ENCODE data around the gene TXNRD2. TPM values are rescaled to one million over a fixed set of nuclear protein-coding genes. Genes with fewer than 3 reads are reported as not detected.

The TXNRD2 gene
- total and polyA plus RNA-seq, 2 of the 4 experiments (the other 2 are of a cell fraction): 15.6 to 25.7 TPM

- H3K56ac ChIP-seq (ENCODE audit: extremely low read depth, insufficient read depth, low read length): no peak overlapping the region
- no peak overlapping the region for H2BK120ac ChIP-seq (ENCODE audit: low read depth, low read length)
- no peak overlapping the region for H2BK20ac ChIP-seq (ENCODE audit: low read depth, low read length)
- no peak overlapping the region for H2AFZ ChIP-seq (replicated peaks; ENCODE audit: low read length, poor library complexity)
- dilution Hi-C loops (cut with HindIII; ENCODE audit: low sequenced_read_pairs, unreplicated experiment) (no loop called here), intact Hi-C loops (cut with micrococcal nuclease) (no loop called here), in situ Hi-C loops (cut with MboI; ENCODE audit: low sequenced_read_pairs) (no loop called here)
- H3K14ac ChIP-seq (replicated peaks; ENCODE audit: low read depth, low read length): no peak overlapping the region
- POLR2A ChIA-PET (ENCODE audit: unreplicated experiment): no interaction called here
- H3K4ac ChIP-seq (ENCODE audit: low read depth, low read length): no peak overlapping the region
- DNase-seq: no peak
- H2AK5ac ChIP-seq (ENCODE audit: low read depth, low read length): no peak overlapping the region
- H3K9me3 ChIP-seq (ENCODE audit: control insufficient read depth, insufficient read depth, low read length): no peaks in the 10 kb centered on the region
- no peak overlapping the region for H3K4me3 ChIP-seq (ENCODE audit: insufficient read depth, low read depth, low read length)
- H3K4me2 ChIP-seq (ENCODE audit: low read depth, low read length): no peak overlapping the region
- H4K5ac ChIP-seq (ENCODE audit: low read depth, low read length): no peak overlapping the region
- peaks cover 17% of the 10 kb centered on the region for H3K9me1 ChIP-seq (ENCODE audit: insufficient read depth, low read length)
- H3K27me3 ChIP-seq (ENCODE audit: control insufficient read depth, insufficient read depth, low read length): no peaks in the 10 kb centered on the region
- H2BK15ac ChIP-seq (ENCODE audit: low read depth, low read length): no peak overlapping the region
- no peak overlapping the region for H3K23ac ChIP-seq (ENCODE audit: low read depth, low read length)
- 93% methylated on average over 22 of the region's 33 CpGs; no CpG with 5 or more reads in 1 of the 2 experiments for WGBS, 2 experiments (ENCODE audit: extremely low coverage in 2 of 2, insufficient read length in 1 of 2)
- H3K27ac ChIP-seq (ENCODE audit: insufficient read depth, low read length): no peak overlapping the region
- no peak overlapping the region for H2AK9ac ChIP-seq (replicated peaks; ENCODE audit: low read depth, low read length, poor library complexity)
- BruUV-seq (replicated peaks): no TSS peak
- TF ChIP-seq, protein P1, sequence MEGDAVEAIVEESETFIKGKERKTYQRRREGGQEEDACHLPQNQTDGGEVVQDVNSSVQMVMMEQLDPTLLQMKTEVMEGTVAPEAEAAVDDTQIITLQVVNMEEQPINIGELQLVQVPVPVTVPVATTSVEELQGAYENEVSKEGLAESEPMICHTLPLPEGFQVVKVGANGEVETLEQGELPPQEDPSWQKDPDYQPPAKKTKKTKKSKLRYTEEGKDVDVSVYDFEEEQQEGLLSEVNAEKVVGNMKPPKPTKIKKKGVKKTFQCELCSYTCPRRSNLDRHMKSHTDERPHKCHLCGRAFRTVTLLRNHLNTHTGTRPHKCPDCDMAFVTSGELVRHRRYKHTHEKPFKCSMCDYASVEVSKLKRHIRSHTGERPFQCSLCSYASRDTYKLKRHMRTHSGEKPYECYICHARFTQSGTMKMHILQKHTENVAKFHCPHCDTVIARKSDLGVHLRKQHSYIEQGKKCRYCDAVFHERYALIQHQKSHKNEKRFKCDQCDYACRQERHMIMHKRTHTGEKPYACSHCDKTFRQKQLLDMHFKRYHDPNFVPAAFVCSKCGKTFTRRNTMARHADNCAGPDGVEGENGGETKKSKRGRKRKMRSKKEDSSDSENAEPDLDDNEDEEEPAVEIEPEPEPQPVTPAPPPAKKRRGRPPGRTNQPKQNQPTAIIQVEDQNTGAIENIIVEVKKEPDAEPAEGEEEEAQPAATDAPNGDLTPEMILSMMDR (conservative IDR thresholded peaks at IDR 0.05; ENCODE audit: low read depth, low read length): no peak
- TF ChIP-seq, protein P2, sequence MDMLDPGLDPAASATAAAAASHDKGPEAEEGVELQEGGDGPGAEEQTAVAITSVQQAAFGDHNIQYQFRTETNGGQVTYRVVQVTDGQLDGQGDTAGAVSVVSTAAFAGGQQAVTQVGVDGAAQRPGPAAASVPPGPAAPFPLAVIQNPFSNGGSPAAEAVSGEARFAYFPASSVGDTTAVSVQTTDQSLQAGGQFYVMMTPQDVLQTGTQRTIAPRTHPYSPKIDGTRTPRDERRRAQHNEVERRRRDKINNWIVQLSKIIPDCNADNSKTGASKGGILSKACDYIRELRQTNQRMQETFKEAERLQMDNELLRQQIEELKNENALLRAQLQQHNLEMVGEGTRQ (IDR thresholded peaks at IDR 0.05; ENCODE audit: low read depth, low read length): no peak
- TF ChIP-seq, protein P3, sequence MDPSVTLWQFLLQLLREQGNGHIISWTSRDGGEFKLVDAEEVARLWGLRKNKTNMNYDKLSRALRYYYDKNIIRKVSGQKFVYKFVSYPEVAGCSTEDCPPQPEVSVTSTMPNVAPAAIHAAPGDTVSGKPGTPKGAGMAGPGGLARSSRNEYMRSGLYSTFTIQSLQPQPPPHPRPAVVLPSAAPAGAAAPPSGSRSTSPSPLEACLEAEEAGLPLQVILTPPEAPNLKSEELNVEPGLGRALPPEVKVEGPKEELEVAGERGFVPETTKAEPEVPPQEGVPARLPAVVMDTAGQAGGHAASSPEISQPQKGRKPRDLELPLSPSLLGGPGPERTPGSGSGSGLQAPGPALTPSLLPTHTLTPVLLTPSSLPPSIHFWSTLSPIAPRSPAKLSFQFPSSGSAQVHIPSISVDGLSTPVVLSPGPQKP (IDR thresholded peaks at IDR 0.05; ENCODE audit: borderline replicate concordance, low read depth, low read length): no peak
- TF ChIP-seq CHD1 (IDR thresholded peaks at IDR 0.05; ENCODE audit: low read depth, low read length) (no peak), SMC3 (IDR thresholded peaks at IDR 0.05; ENCODE audit: low read depth, low read length) (no peak), MAFK (IDR thresholded peaks at IDR 0.05; ENCODE audit: low read depth, low read length) (no peak), RCOR1 (IDR thresholded peaks at IDR 0.05; ENCODE audit: insufficient replicate concordance, low read length) (no peak), NFE2L2 (IDR thresholded peaks at IDR 0.05; ENCODE audit: low read depth, low read length) (no peak), POLR2A (IDR thresholded peaks at IDR 0.05; ENCODE audit: low read depth, low read length) (no peak), CEBPB (IDR thresholded peaks at IDR 0.05; ENCODE audit: low read depth, low read length) (no peak), MXI1 (IDR thresholded peaks at IDR 0.05; ENCODE audit: borderline replicate concordance, low read depth, low read length) (no peak), MAZ (IDR thresholded peaks at IDR 0.05; ENCODE audit: borderline replicate concordance, low read depth, low read length) (no peak), BHLHE40 (IDR thresholded peaks at IDR 0.05; ENCODE audit: low read depth, low read length) (no peak), RFX5 (IDR thresholded peaks at IDR 0.05; ENCODE audit: low read depth, low read length) (no peak), RAD21 (IDR thresholded peaks at IDR 0.05; ENCODE audit: low read length) (no peak), FOS (IDR thresholded peaks at IDR 0.05; ENCODE audit: low read depth, low read length) (no peak)
- no peak overlapping the region for H3K9ac ChIP-seq (ENCODE audit: low read depth, low read length)
- H4K91ac ChIP-seq (ENCODE audit: insufficient read depth, low read depth, low read length): no peak overlapping the region
- no peak for ATAC-seq (ENCODE audit: low read depth)
- H4K8ac ChIP-seq (ENCODE audit: low read depth in 2 of 2, low read length in 2 of 2): no peak overlapping the region
- H4K20me1 ChIP-seq (ENCODE audit: insufficient read depth, low read length): peaks cover 15% of the 10 kb centered on the region; the same call in 1 of the 2 replicates
- CTCF ChIA-PET: no interaction called here
- H3K36me3 ChIP-seq (ENCODE audit: control insufficient read depth, insufficient read depth, low read length): peaks cover 12% of the 10 kb centered on the region
- peaks cover 13% of the 10 kb centered on the region for H3K4me1 ChIP-seq (ENCODE audit: control insufficient read depth, insufficient read depth, low read length)
- peaks cover 4 to 35% of the 10 kb centered on the region in 2 experiments; a peak in 3 of 4 replicates for H3K79me1 ChIP-seq (ENCODE audit: low read depth in 1 of 2, low read length in 2 of 2)
- no peak overlapping the region for H2BK5ac ChIP-seq (ENCODE audit: low read depth, low read length, poor library complexity, severe bottlenecking)
- H3K18ac ChIP-seq (ENCODE audit: low read depth, low read length): no peak overlapping the region
Observed at GRCh38 chr22:19981171-19981960, 39.7 kb upstream of the TXNRD2 start.

All from IMR-90 (cell line).